ENCODE measurements around the gene KCNG3.

Gene KCNG3

GRCh38 chr2:42510191-42510590 is 16.4 kb upstream of the KCNG3 start:
- no peak overlapping the region for H3K27ac ChIP-seq (ENCODE audit: low read length)
- WGBS (ENCODE audit: insufficient coverage, insufficient read length) = no CpG with 5 or more reads among the region's 6 CpGs
- DNase-seq (ENCODE audit: low read depth, low spot score) = no peak

DNA sequence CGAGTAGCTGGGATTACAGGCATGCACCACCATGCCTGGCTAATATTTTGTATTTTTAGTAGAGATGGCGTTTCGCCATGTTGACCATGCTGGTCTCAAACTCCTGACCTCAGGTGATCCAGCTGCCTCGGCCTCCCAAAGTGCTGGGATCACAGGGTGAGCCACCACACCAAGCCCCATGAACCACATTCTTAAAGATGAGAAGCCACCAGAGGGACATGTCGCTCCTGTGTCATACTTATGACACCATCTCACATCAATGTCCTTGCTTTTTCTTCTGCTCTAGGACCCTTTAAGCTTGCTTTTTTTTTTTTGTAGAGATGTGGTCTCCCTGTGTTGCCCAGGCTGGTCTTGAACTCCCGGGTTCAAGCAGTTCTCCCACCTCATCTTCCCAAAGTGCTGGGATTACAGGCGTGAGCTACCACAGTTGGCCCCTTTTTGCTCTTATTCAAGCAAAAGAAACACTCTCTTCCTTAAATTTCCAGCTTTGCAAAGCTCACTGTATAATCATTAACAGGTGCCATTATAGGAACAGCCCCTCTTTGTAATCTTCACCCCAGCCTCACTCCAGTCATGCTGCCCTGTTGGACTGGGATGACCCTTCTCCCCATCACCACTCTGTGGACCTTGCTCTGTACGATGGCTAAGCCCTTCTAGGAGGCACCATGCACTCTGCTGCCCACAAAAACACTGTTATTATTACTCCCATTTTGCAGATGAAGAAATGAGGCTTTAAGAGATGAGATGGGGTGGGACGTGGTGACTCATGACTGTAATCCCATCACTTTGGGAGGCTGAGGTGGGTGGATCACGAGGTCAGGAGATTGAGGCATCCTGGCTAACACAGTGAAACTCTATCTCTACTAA is 10.8 kb upstream of the KCNG3 start:
- no peak overlapping the region for H3K4me3 ChIP-seq (ENCODE audit: low read length)
- DNase-seq (ENCODE audit: low read depth, low spot score) = no peak
- H3K4me1 ChIP-seq (ENCODE audit: control insufficient read depth, insufficient read depth, low read length) = no peaks in the 10 kb centered on the region
- H3K36me3 ChIP-seq (ENCODE audit: control insufficient read depth, insufficient read depth, low read length) = no peaks in the 10 kb centered on the region
- no peaks in the 10 kb centered on the region for H3K9me3 ChIP-seq (ENCODE audit: control insufficient read depth, insufficient read depth, low read length)
- no peaks in the 10 kb centered on the region for H3K27me3 ChIP-seq (ENCODE audit: control insufficient read depth, insufficient read depth, low read length)
- no peak overlapping the region for H3K27ac ChIP-seq (ENCODE audit: low read length)
- no CpG with 5 or more reads among the region's 10 CpGs for WGBS (ENCODE audit: insufficient coverage, insufficient read length)

More at GRCh38 chr2:42510191-42510590, 16.4 kb upstream of the KCNG3 start:
- no peak overlapping the region for H3K4me3 ChIP-seq (ENCODE audit: low read length)
- H3K27me3 ChIP-seq (ENCODE audit: control insufficient read depth, insufficient read depth, low read length) = no peaks in the 10 kb centered on the region
- H3K4me1 ChIP-seq (ENCODE audit: control insufficient read depth, insufficient read depth, low read length) = no peaks in the 10 kb centered on the region; the same call in 1 of the 2 replicates
- H3K9me3 ChIP-seq (ENCODE audit: control insufficient read depth, insufficient read depth, low read length) = no peaks in the 10 kb centered on the region
- no peaks in the 10 kb centered on the region for H3K36me3 ChIP-seq (ENCODE audit: control insufficient read depth, insufficient read depth, low read length)

DNA sequence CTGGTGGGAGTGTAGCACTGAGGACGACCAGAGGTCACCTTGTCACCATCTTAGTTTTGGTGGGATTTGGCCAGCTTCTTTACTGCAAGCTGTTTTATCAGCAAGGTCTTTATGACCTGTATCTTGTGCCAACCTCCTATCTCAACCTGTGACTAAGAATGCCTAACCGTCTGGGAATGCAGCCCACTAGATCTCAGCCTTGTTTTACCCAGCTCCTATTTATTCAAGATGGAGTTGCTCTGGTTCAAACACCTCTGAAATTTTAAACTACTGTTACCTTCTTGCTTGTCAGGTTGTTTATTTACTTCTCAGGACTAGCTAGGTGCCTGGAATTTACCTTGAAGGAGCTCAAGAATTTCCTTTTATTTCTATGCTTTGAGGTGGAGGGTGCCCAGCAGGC is 9.5 kb upstream of the KCNG3 start:
- no peak overlapping the region for H3K4me3 ChIP-seq (ENCODE audit: low read length)
- no peaks in the 10 kb centered on the region; the same call in 1 of the 2 replicates for H3K4me1 ChIP-seq (ENCODE audit: control insufficient read depth, insufficient read depth, low read length)
- WGBS (ENCODE audit: insufficient coverage, insufficient read length) = no CpG with 5 or more reads among the region's 2 CpGs
- no peak for DNase-seq (ENCODE audit: low read depth, low spot score)
- no peaks in the 10 kb centered on the region for H3K9me3 ChIP-seq (ENCODE audit: control insufficient read depth, insufficient read depth, low read length)
- no peak overlapping the region for H3K27ac ChIP-seq (ENCODE audit: low read length)
- no peaks in the 10 kb centered on the region for H3K36me3 ChIP-seq (ENCODE audit: control insufficient read depth, insufficient read depth, low read length)
- H3K27me3 ChIP-seq (ENCODE audit: control insufficient read depth, insufficient read depth, low read length) = no peaks in the 10 kb centered on the region

- no peak for DNase-seq (ENCODE audit: low read depth, low spot score)
- no CpG with 5 or more reads among the region's 3 CpGs for WGBS (ENCODE audit: insufficient coverage, insufficient read length)
- Histone ChIP-seq H3K4me3 (ENCODE audit: low read length) (no peak overlapping the region), H3K27me3 (ENCODE audit: control insufficient read depth, insufficient read depth, low read length) (no peaks in the 10 kb centered on the region), H3K4me1 (ENCODE audit: control insufficient read depth, insufficient read depth, low read length) (no peaks in the 10 kb centered on the region; the same call in 1 of the 2 replicates), H3K9me3 (ENCODE audit: control insufficient read depth, insufficient read depth, low read length) (no peaks in the 10 kb centered on the region), H3K27ac (ENCODE audit: low read length) (no peak overlapping the region), H3K36me3 (ENCODE audit: control insufficient read depth, insufficient read depth, low read length) (no peaks in the 10 kb centered on the region)
Observed at GRCh38 chr2:42498497-42498896, 4.7 kb upstream of the KCNG3 start.

- no peak overlapping the region for H3K27ac ChIP-seq (ENCODE audit: low read length)
- no peaks in the 10 kb centered on the region; the same call in 1 of the 2 replicates for H3K4me1 ChIP-seq (ENCODE audit: control insufficient read depth, insufficient read depth, low read length)
- no peak overlapping the region for H3K4me3 ChIP-seq (ENCODE audit: low read length)
Observed at GRCh38 chr2:42495611-42496010, 1.8 kb upstream of the KCNG3 start.

GRCh38 chr2:42495234-42495581 is 1.4 kb upstream of the KCNG3 start:
- WGBS (ENCODE audit: insufficient coverage, insufficient read length) = no CpG with 5 or more reads among the region's 1 CpG
- no peak for DNase-seq (ENCODE audit: low read depth, low spot score)
- H3K27ac ChIP-seq (ENCODE audit: low read length) = no peak overlapping the region
- H3K36me3 ChIP-seq (ENCODE audit: control insufficient read depth, insufficient read depth, low read length) = no peaks in the 10 kb centered on the region
- no peaks in the 10 kb centered on the region for H3K9me3 ChIP-seq (ENCODE audit: control insufficient read depth, insufficient read depth, low read length)
- H3K4me1 ChIP-seq (ENCODE audit: control insufficient read depth, insufficient read depth, low read length) = no peaks in the 10 kb centered on the region; the same call in 1 of the 2 replicates
- no peak overlapping the region for H3K4me3 ChIP-seq (ENCODE audit: low read length)
- H3K27me3 ChIP-seq (ENCODE audit: control insufficient read depth, insufficient read depth, low read length) = no peaks in the 10 kb centered on the region; the same call in 1 of the 2 replicates

More at GRCh38 chr2:42495611-42496010, 1.8 kb upstream of the KCNG3 start:
- no peak for DNase-seq (ENCODE audit: low read depth, low spot score)
- WGBS (ENCODE audit: insufficient coverage, insufficient read length) = no CpG with 5 or more reads among the region's 6 CpGs
- H3K36me3 ChIP-seq (ENCODE audit: control insufficient read depth, insufficient read depth, low read length) = no peaks in the 10 kb centered on the region
- H3K27me3 ChIP-seq (ENCODE audit: control insufficient read depth, insufficient read depth, low read length) = no peaks in the 10 kb centered on the region; the same call in 1 of the 2 replicates
- H3K9me3 ChIP-seq (ENCODE audit: control insufficient read depth, insufficient read depth, low read length) = no peaks in the 10 kb centered on the region

DNA sequence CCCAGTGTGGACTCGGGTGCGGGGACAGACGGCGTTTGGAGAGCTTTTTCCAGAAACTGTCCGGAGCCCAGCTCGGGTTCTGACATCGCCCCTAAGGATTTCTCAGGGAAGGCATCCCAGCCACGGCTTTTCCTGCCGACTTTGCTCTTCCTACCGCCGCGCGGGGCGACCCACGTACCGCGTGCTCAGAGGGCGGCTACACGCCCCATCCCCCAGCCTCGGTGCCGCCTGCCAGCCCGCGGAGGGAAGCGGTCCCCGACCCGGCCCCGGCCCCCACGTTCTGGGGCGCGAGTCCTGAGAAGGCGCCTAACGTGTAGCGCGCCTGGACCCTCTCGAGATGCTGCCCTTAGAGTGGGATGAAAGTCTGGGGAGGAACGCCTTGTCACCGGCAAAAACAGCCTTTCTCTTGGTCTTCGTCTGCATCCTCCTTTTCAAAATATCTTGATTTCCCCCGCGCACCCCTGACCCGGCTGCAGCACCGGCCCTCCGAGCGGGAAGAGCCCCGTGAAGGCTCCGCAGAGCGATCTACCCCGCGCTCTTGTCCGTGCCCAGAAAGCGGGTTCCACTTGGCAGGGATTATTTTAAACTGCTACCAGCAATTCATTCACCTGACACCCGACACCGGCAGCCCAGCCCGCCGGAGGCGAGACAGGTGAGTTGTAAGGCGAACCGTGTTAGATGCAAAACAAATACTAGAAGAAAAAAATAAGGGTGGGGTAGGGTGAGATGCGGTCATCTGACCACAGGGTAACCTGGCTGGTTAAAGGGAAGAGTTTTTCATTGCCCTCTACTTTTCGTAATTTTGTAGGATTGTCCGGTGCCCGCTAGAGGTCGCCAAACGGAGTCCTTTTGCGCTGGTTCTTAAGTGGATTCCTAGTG is 812 bp upstream of the KCNG3 start:
- H3K27ac ChIP-seq (ENCODE audit: low read length) = no peak overlapping the region
- WGBS (ENCODE audit: insufficient coverage, insufficient read length) = no CpG with 5 or more reads among the region's 65 CpGs
- no peaks in the 10 kb centered on the region; the same call in 1 of the 2 replicates for H3K4me1 ChIP-seq (ENCODE audit: control insufficient read depth, insufficient read depth, low read length)

DNA sequence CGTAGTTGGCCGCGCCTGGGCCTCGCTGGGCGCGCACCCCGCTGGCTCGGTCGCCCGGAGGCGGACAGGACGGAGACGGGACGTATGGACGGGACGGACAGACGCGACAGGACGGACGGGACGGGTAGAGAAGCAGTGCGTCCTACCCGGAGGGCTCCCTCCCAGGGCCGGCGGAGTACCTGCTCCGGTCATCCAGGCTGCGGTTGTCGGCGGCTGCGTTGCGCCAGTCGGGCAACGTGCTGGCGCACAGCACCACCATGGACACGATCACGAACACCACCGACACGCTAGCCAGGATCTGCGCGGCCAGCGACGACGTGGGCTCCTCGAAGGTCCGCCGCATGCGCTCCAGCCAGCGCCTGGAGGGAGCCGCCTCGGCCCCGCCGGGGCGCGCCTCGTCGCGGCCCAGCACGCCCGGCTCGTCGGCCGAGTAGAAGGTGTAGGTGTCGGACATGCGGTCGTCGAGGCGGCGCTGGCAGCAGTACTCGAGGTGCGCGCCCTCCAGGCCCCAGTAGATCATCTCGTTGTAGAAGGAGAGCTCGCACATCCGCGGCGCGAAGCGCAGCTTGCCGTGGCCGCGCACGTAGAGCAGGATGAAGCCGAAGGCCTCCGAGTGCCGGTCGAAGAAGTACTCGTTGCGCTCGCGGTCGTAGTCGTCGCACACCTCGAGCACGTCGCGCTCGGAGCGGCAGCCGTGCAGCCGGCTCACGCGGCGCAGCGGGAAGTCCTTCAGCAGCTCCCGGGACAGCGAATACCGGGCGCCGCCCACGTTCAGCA is 903 bp downstream of the KCNG3 start:
- no peaks in the 10 kb centered on the region; the same call in 1 of the 2 replicates for H3K27me3 ChIP-seq (ENCODE audit: control insufficient read depth, insufficient read depth, low read length)
- H3K27ac ChIP-seq (ENCODE audit: low read length) = no peak overlapping the region
- no peak for DNase-seq (ENCODE audit: low read depth, low spot score)
- H3K4me3 ChIP-seq (ENCODE audit: low read length) = peak overlapping the region; percentile 71
- H3K36me3 ChIP-seq (ENCODE audit: control insufficient read depth, insufficient read depth, low read length) = no peaks in the 10 kb centered on the region
- no CpG with 5 or more reads among the region's 111 CpGs for WGBS (ENCODE audit: insufficient coverage, insufficient read length)
- no peaks in the 10 kb centered on the region for H3K9me3 ChIP-seq (ENCODE audit: control insufficient read depth, insufficient read depth, low read length)
- no peaks in the 10 kb centered on the region for H3K4me1 ChIP-seq (ENCODE audit: control insufficient read depth, insufficient read depth, low read length)

More for the DNA sequence above, 812 bp upstream of the KCNG3 start:
- H3K4me3 ChIP-seq (ENCODE audit: low read length) = peak overlapping the region; percentile 71; the same call in 1 of the 2 replicates
- H3K9me3 ChIP-seq (ENCODE audit: control insufficient read depth, insufficient read depth, low read length) = no peaks in the 10 kb centered on the region
- H3K27me3 ChIP-seq (ENCODE audit: control insufficient read depth, insufficient read depth, low read length) = no peaks in the 10 kb centered on the region; the same call in 1 of the 2 replicates
- peak; percentile 94 for DNase-seq (ENCODE audit: low read depth, low spot score)
- H3K36me3 ChIP-seq (ENCODE audit: control insufficient read depth, insufficient read depth, low read length) = no peaks in the 10 kb centered on the region

- no peak overlapping the region for H3K27ac ChIP-seq (ENCODE audit: low read length)
- H3K4me1 ChIP-seq (ENCODE audit: control insufficient read depth, insufficient read depth, low read length) = no peaks in the 10 kb centered on the region
- no peaks in the 10 kb centered on the region for H3K9me3 ChIP-seq (ENCODE audit: control insufficient read depth, insufficient read depth, low read length)
- H3K36me3 ChIP-seq (ENCODE audit: control insufficient read depth, insufficient read depth, low read length) = peaks cover 3% of the 10 kb centered on the region; the same call in 1 of the 2 replicates
- no CpG with 5 or more reads among the region's 5 CpGs for WGBS (ENCODE audit: insufficient coverage, insufficient read length)
- no peak overlapping the region for H3K4me3 ChIP-seq (ENCODE audit: low read length)
- H3K27me3 ChIP-seq (ENCODE audit: control insufficient read depth, insufficient read depth, low read length) = no peaks in the 10 kb centered on the region; the same call in 1 of the 2 replicates
- DNase-seq (ENCODE audit: low read depth, low spot score) = no peak
Observed at GRCh38 chr2:42488297-42488696, 5.5 kb downstream of the KCNG3 start.

Data from iPS DF 6.9 (cell line).